Gastroesophageal sphincter (tissue), 4 donors: ENCODE measurements around the gene ARMC7. TPM values are rescaled to one million over a fixed set of nuclear protein-coding genes. Genes with fewer than 3 reads are reported as not detected.
A peak's percentile ranks its signal among the peaks of the same experiment; 100 is the strongest.
"Not testable (repeated sequence)": the region's sequence is repeated elsewhere in the genome, so short reads cannot be mapped to it uniquely, and the experiment has no call there.

Source experiments
- ATAC-seq: fragments of 150-250 bp; one replicate; pipeline ENCODE4 v1.9.1; 2016; ENCODE audit warnings: mild to moderate bottlenecking, moderate library complexity
- H3K27ac ChIP-seq, 4 donors: fragments of 200-600 bp; sonication (generic) in 3 of 4; 1 replicate in 3 of 4; 2 replicates in 1 of 4; pipeline ENCODE4 v1.5.1; 2016 to 2019
- H3K27me3 ChIP-seq: fragments of 200-600 bp; sonication (generic); one replicate; pipeline ENCODE4 v1.5.1; 2019
- H3K36me3 ChIP-seq, 2 donors: fragments of 200-600 bp; sonication (generic); one replicate each; pipeline ENCODE4 v1.5.1; 2019; ENCODE audit warnings: control low read depth in 1 of 2
- H3K4me1 ChIP-seq, 3 donors: fragments of 200-600 bp; sonication (generic); 1 replicate in 2 of 3; 2 replicates in 1 of 3; pipeline ENCODE4 v1.5.1; 2016 to 2019; ENCODE audit warnings: control low read depth in 2 of 3
- H3K4me3 ChIP-seq, 2 donors: fragments of 200-600 bp; sonication (generic); one replicate each; pipeline ENCODE4 v1.5.1; 2019; ENCODE audit warnings: mild to moderate bottlenecking in 1 of 2, moderate library complexity in 1 of 2
- H3K9me3 ChIP-seq, 3 donors: fragments of 200-600 bp; sonication (generic); one replicate each; pipeline ENCODE4 v1.5.1; 2017 to 2019; ENCODE audit warnings: control low read depth in 2 of 3
- CTCF ChIP-seq, 4 experiments: fragments of 200-600 bp in 2 of 4; fragments of 450-650 bp in 2 of 4; sonication (generic) in 1 of 4; IDR thresholded peaks; one replicate each; pipeline ENCODE4 v1.5.1; 2017 to 2019; ENCODE audit warnings: antibody characterized with exemption in 4 of 4, mild to moderate bottlenecking in 2 of 4, moderate library complexity in 2 of 4
- EP300 ChIP-seq: sonication (generic); formaldehyde crosslinking; IDR thresholded peaks from one replicate; pipeline ENCODE4 v1.6.1; 2017; ENCODE audit warnings: antibody characterized with exemption, mild to moderate bottlenecking
- POLR2A ChIP-seq, 2 donors: fragments of 450-650 bp; IDR thresholded peaks; one replicate each; pipeline ENCODE4 v1.6.1; 2017; ENCODE audit warnings: antibody characterized with exemption in 2 of 2, mild to moderate bottlenecking in 2 of 2, moderate library complexity in 1 of 2
- POLR2AphosphoS5 ChIP-seq: sonication (generic); formaldehyde crosslinking; IDR thresholded peaks from one replicate; pipeline ENCODE4 v1.6.1; 2017; ENCODE audit warnings: antibody characterized with exemption
- WGBS, 2 donors: methylation state at CpG; one replicate each; pipeline ENCODE4 v1.1.5; 2018; ENCODE audit warnings: low coverage in 1 of 2; 5-methylcytosine and 5-hydroxymethylcytosine counted together
- total RNA-seq, 4 donors: library from RNA; depleted of rRNA; stranded (reverse); fragments of >200 nt; gene quantifications; one replicate each; pipeline ENCODE4 v1.1.0, GENCODE V29; 2016

ARMC7 gene
- total RNA-seq, 4 donors from 2014 or later = 2.4 to 6.1 (median 3.9) TPM

- WGBS, 2 donors = 61 to 79% methylated on average over 3 to 5 of the region's 6 CpGs
- Histone ChIP-seq H3K4me3 (no peak overlapping the region), H3K27me3 (no peaks in the 10 kb centered on the region), H3K27ac (no peak overlapping the region), H3K36me3 (peaks cover 0 to 51% of the 10 kb centered on the region in 2 donors), H3K9me3 (no peaks in the 10 kb centered on the region), H3K4me1 (peaks cover 0 to 2% (median 0%) of the 10 kb centered on the region in 3 donors)
- TF ChIP-seq POLR2A (IDR thresholded peaks at IDR 0.05) = no peak
- TF ChIP-seq CTCF (IDR thresholded peaks at IDR 0.05) = no peak
- TF ChIP-seq POLR2AphosphoS5 = no peak
- no peak for TF ChIP-seq EP300
- no peak for ATAC-seq
Observed at GRCh38 chr17:75065562-75066151, 44.1 kb upstream of the ARMC7 start.

GRCh38 chr17:75067856-75068255 is 41.9 kb upstream of the ARMC7 start:
- Histone ChIP-seq H3K9me3 (no peaks in the 10 kb centered on the region), H3K27ac (no peak overlapping the region), H3K4me1 (no peaks in the 10 kb centered on the region), H3K36me3 (peaks cover 0 to 29% of the 10 kb centered on the region in 2 donors), H3K4me3 (no peak overlapping the region), H3K27me3 (no peaks in the 10 kb centered on the region)
- no peak for TF ChIP-seq POLR2AphosphoS5
- TF ChIP-seq POLR2A (IDR thresholded peaks at IDR 0.05) = no peak
- TF ChIP-seq EP300 = no peak
- no peak for TF ChIP-seq CTCF (IDR thresholded peaks at IDR 0.05)
- 45 to 85% methylated on average over 3 to 4 of the region's 4 CpGs for WGBS, 2 donors
- no peak for ATAC-seq

- no peak for ATAC-seq
- Histone ChIP-seq H3K4me1 (no peaks in the 10 kb centered on the region), H3K9me3 (no peaks in the 10 kb centered on the region), H3K4me3 (no peak overlapping the region), H3K36me3 (peaks cover 0 to 21% of the 10 kb centered on the region in 2 donors), H3K27ac (no peak overlapping the region), H3K27me3 (no peaks in the 10 kb centered on the region)
- TF ChIP-seq POLR2A (IDR thresholded peaks at IDR 0.05) (no peak), CTCF (IDR thresholded peaks at IDR 0.05) (no peak), EP300 (no peak), POLR2AphosphoS5 (no peak)
- 59 to 75% methylated on average over 3 to 6 of the region's 8 CpGs for WGBS, 2 donors
Observed at GRCh38 chr17:75068750-75069149, 41.0 kb upstream of the ARMC7 start.

GRCh38 chr17:75069783-75070182 is 40.0 kb upstream of the ARMC7 start:
- Histone ChIP-seq H3K36me3 (peaks cover 0 to 10% of the 10 kb centered on the region in 2 donors), H3K27me3 (no peaks in the 10 kb centered on the region), H3K9me3 (no peaks in the 10 kb centered on the region), H3K4me3 (no peak overlapping the region), H3K27ac (no peak overlapping the region), H3K4me1 (no peaks in the 10 kb centered on the region)
- 71 to 94% methylated on average over 2 of the region's 2 CpGs for WGBS, 2 donors
- no peak for TF ChIP-seq EP300
- TF ChIP-seq CTCF (IDR thresholded peaks at IDR 0.05) = peak in 1 of 4 experiments; percentile 12
- TF ChIP-seq POLR2AphosphoS5 = no peak
- TF ChIP-seq POLR2A (IDR thresholded peaks at IDR 0.05) = no peak
- ATAC-seq = no peak

GRCh38 chr17:75071478-75072271 is 38.1 kb upstream of the ARMC7 start:
- 68 to 74% methylated on average over 5 to 8 of the region's 8 CpGs for WGBS, 2 donors
- not testable (repeated sequence) for H3K27me3 ChIP-seq, H3K4me1 ChIP-seq, ATAC-seq, H3K4me3 ChIP-seq, H3K9me3 ChIP-seq, H3K36me3 ChIP-seq, H3K27ac ChIP-seq

- peaks cover 0 to 13% (median 3%) of the 10 kb centered on the region in 3 donors for H3K4me1 ChIP-seq
- not testable (repeated sequence) for H3K4me3 ChIP-seq, ATAC-seq, H3K9me3 ChIP-seq, H3K27me3 ChIP-seq, H3K27ac ChIP-seq, H3K36me3 ChIP-seq
- 96 to 100% methylated on average over 3 to 5 of the region's 5 CpGs for WGBS, 2 donors
Observed at GRCh38 chr17:75072909-75073308, 36.9 kb upstream of the ARMC7 start.
